Measurements from ENCODE around the gene ZNF76. TPM values are rescaled to one million over a fixed set of nuclear protein-coding genes. Genes with fewer than 3 reads are reported as not detected.
A peak's percentile ranks its signal among the peaks of the same experiment; 100 is the strongest.

The ZNF76 gene
- total and polyA plus RNA-seq, 2 of the 13 experiments (the other 11 are each of a cell fraction or from before 2014, with no cell fraction given) = 13.2 to 26.4 TPM

- TF ChIP-seq, protein P1, sequence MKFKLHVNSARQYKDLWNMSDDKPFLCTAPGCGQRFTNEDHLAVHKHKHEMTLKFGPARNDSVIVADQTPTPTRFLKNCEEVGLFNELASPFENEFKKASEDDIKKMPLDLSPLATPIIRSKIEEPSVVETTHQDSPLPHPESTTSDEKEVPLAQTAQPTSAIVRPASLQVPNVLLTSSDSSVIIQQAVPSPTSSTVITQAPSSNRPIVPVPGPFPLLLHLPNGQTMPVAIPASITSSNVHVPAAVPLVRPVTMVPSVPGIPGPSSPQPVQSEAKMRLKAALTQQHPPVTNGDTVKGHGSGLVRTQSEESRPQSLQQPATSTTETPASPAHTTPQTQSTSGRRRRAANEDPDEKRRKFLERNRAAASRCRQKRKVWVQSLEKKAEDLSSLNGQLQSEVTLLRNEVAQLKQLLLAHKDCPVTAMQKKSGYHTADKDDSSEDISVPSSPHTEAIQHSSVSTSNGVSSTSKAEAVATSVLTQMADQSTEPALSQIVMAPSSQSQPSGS (CRISPR knock-in tag; IDR thresholded peaks at IDR 0.05) = peak; percentile 86
- TF ChIP-seq NONO (IDR thresholded peaks at IDR 0.05) = no peak
- peak; percentile 99 for TF ChIP-seq NONO (CRISPR knock-in tag; conservative IDR thresholded peaks at IDR 0.05)
- no peak for TF ChIP-seq ZNF484 (CRISPR knock-in tag; IDR thresholded peaks at IDR 0.05; ENCODE audit: borderline replicate concordance, low read depth)
- no peak; the same call in 1 of the 2 replicates for TF ChIP-seq ZNF264 (CRISPR knock-in tag; IDR thresholded peaks at IDR 0.05)
- TF ChIP-seq SMARCC2 (IDR thresholded peaks at IDR 0.05) = no peak
- TF ChIP-seq HIVEP1 (CRISPR knock-in tag; IDR thresholded peaks at IDR 0.05) = peak; percentile 64
- peak; percentile 93; the same call in 1 of the 2 replicates for TF ChIP-seq CBX5 (CRISPR knock-in tag; IDR thresholded peaks at IDR 0.05; ENCODE audit: borderline replicate concordance)
- TF ChIP-seq ZNF747 (CRISPR knock-in tag; IDR thresholded peaks at IDR 0.05; ENCODE audit: borderline replicate concordance) = no peak; the same call in 1 of the 2 replicates
- TF ChIP-seq ZNF101 (CRISPR knock-in tag; IDR thresholded peaks at IDR 0.05; ENCODE audit: borderline replicate concordance, low read depth) = no peak
- TF ChIP-seq, protein P2, sequence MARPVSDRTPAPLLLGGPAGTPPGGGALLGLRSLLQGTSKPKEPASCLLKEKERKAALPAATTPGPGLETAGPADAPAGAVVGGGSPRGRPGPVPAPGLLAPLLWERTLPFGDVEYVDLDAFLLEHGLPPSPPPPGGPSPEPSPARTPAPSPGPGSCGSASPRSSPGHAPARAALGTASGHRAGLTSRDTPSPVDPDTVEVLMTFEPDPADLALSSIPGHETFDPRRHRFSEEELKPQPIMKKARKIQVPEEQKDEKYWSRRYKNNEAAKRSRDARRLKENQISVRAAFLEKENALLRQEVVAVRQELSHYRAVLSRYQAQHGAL (CRISPR knock-in tag; IDR thresholded peaks at IDR 0.05; ENCODE audit: not compliant biosample characterization) = no peak
- no peak for TF ChIP-seq PRMT3 (CRISPR knock-in tag; IDR thresholded peaks at IDR 0.05; ENCODE audit: borderline replicate concordance, low read depth)
- peak; percentile 83 for TF ChIP-seq MXD4 (CRISPR knock-in tag; IDR thresholded peaks at IDR 0.05)
- no peak for TF ChIP-seq ZSCAN22 (CRISPR knock-in tag; IDR thresholded peaks at IDR 0.05)
- peak; percentile 77; the same call in 1 of the 2 replicates for TF ChIP-seq HDAC2 (CRISPR knock-in tag; IDR thresholded peaks at IDR 0.05)
- TF ChIP-seq ZNF230 (CRISPR knock-in tag; IDR thresholded peaks at IDR 0.05) = no peak
- TF ChIP-seq CENPT (CRISPR knock-in tag; IDR thresholded peaks at IDR 0.05; ENCODE audit: low read depth) = no peak
- peak; percentile 74 for TF ChIP-seq MEIS2 (CRISPR knock-in tag; IDR thresholded peaks at IDR 0.05)
- peak; percentile 67; the same call in 1 of the 2 replicates for TF ChIP-seq ZNF335 (CRISPR knock-in tag; IDR thresholded peaks at IDR 0.05)
- no peak; the same call in 1 of the 2 replicates for TF ChIP-seq THAP7 (CRISPR knock-in tag; IDR thresholded peaks at IDR 0.05)
- TF ChIP-seq, protein P3, sequence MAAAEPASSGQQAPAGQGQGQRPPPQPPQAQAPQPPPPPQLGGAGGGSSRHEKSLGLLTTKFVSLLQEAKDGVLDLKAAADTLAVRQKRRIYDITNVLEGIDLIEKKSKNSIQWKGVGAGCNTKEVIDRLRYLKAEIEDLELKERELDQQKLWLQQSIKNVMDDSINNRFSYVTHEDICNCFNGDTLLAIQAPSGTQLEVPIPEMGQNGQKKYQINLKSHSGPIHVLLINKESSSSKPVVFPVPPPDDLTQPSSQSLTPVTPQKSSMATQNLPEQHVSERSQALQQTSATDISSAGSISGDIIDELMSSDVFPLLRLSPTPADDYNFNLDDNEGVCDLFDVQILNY (CRISPR knock-in tag; conservative IDR thresholded peaks at IDR 0.05) = 0 out of 2 replicates have a peak, but pooled peaks have one; percentile 19
- TF ChIP-seq CEBPG (CRISPR knock-in tag; IDR thresholded peaks at IDR 0.05) = 0 out of 2 replicates have a peak, but pooled peaks have one; percentile 29
- no peak for TF ChIP-seq ARID2 (CRISPR knock-in tag; IDR thresholded peaks at IDR 0.05; ENCODE audit: borderline replicate concordance)
- TF ChIP-seq ZNF180 (CRISPR knock-in tag; IDR thresholded peaks at IDR 0.05; ENCODE audit: borderline replicate concordance, low read depth) = no peak
- no peak for TF ChIP-seq ZNF432 (CRISPR knock-in tag; IDR thresholded peaks at IDR 0.05; ENCODE audit: borderline replicate concordance)
- no peak for TF ChIP-seq FOXA1 (IDR thresholded peaks at IDR 0.05)
- TF ChIP-seq FOXA1 (CRISPR knock-in tag; IDR thresholded peaks at IDR 0.05) = peak; percentile 58; the same call in 1 of the 2 replicates
- no peak for TF ChIP-seq ZNF343 (CRISPR knock-in tag; IDR thresholded peaks at IDR 0.05)
Observed at GRCh38 chr6:35342258-35343091, 82.9 kb downstream of the ZNF76 start, which contains the start of gene PPARD (continued).
